Stimulated activated CD8-positive, alpha-beta memory T cell treated with anti-CD3 and anti-CD28 coated beads, Interleukin-2, amount 100 ng/mL, for 48 hours (primary cell): Measurements from ENCODE around the gene EBF4.

ENCODE experiments used
- DNase-seq, 2 donors: peaks; one replicate each; pipeline ENCODE4 v3.0.0-alpha.2; 2020; ENCODE audit warnings: low read depth in 2 of 2

Gene EBF4, protein sequence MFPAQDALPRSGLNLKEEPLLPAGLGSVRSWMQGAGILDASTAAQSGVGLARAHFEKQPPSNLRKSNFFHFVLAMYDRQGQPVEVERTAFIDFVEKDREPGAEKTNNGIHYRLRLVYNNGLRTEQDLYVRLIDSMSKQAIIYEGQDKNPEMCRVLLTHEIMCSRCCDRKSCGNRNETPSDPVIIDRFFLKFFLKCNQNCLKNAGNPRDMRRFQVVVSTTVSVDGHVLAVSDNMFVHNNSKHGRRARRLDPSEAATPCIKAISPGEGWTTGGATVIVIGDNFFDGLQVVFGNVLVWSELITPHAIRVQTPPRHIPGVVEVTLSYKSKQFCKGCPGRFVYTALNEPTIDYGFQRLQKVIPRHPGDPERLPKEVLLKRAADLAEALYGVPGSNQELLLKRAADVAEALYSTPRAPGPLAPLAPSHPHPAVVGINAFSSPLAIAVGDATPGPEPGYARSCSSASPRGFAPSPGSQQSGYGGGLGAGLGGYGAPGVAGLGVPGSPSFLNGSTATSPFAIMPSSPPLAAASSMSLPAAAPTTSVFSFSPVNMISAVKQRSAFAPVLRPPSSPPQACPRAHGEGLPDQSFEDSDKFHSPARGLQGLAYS

DNA sequence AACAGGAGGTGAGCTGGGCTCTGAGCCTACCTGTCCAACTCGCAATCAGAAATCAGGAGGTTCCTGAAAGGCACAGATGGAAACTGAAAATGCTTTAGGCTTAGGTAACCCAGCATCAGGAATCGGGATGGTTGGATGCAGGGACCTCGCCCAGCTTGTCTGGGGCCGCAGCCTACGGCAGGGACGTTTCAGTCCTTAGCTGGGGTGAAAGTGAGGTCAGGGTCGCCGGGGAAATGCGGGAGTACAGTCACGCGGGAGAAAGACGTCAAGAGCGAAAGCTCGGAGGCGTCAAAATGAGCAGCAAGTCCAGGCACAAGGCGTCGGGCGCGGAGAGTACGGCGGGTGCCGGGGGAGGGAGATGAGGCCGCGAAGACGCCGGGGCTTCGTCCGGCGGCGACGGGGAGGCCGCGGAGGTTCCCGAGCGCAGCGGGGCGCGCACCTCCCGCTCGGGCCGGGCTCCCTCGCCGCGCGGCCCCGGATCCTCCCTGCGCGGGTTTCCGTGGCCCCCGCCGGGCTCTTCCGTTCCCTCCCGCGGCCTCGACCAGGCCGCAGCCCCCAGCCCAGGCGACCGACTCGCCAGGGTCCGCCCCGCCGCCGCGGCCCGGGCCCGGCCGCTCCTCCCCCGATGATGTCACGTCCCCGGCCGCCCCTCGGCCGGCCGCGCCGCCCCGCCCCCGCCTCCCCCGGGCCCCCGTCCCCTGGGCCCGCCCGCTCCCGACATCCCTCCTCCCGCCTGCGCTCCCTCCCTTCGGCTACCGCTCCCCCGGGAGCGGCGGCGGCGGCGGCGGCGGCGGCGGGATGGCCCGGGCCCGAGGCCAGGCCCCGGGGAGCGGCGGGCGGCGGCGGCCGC is at the start of gene EBF4:
EBF4 (plus strand) TSS at position 745 of the 850 bp plus-strand sequence. CDS start 866 bp downstream, outside the sequence.
- DNase-seq: no peak

DNA sequence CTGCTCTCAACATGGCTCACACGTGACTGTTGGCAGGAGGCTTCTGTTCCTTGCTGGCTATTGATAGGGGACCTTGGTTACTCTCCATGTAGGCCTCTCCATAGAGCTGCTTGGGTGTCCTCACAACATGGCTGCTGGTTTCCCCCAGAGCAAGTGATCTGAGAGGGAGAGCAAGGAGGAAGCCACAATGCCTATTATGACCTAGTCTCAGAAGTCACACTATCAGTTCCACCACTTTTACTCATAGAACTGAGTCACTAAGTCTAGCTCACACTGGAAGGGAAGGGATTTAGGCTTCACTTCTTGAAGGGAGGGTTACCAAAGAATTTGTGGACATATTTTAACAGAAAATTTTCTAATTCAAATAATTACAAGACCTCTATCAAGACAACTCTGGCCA is 48.9 kb upstream of the EBF4 start:
- DNase-seq: no peak

DNA sequence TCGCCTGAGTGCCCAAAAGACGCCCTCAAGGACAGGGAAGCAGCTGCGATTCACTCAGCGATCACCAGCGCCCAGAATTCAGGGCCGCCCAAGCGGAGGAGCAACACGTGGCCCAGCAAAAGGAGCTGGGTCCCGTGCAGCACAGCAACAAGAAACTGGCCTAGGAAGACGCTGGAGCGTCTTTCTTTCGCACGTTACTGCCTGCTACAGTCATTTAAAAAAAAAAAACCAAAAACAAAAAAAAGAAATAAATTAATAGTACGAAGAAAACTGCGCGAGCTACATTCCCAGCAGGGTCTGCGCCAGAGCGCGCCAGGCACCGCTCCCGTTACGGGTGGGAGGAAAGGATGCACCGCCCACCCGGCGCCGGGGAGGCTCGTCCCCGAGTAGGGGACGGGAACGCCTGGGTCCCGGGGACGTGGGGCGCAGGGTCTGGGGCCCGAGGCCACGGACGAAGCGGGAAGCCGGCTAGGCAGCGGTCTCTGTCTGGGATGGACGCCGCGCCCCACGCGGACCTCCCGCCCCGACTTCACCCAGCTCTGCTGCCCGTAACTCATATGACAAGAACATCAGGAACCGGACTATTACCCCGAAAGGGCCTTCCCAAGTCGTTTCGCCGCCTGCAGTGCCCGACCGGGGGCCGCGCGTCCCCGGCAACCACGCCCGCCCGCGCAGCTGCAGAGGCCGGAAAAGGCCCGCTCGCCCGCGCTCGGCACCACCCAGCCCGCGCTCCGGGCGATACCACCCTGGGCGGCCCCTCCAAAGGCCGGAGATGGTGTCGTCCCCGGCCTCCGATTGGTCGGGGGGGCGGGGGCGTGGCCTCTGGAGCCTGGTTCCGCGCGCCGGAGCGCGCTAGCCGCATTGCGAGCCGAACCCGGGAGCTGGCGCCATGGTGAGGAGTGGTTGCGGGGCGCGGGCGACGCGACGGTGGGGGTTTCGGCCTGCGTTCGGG is 40.5 kb upstream of the EBF4 start, which contains the start of gene NOP56:
NOP56 (plus strand) TSS at position 861 of the 952 bp plus-strand sequence; CDS start at position 890, 29 bp downstream.
- DNase-seq: peak; percentile 89 to 94

DNA sequence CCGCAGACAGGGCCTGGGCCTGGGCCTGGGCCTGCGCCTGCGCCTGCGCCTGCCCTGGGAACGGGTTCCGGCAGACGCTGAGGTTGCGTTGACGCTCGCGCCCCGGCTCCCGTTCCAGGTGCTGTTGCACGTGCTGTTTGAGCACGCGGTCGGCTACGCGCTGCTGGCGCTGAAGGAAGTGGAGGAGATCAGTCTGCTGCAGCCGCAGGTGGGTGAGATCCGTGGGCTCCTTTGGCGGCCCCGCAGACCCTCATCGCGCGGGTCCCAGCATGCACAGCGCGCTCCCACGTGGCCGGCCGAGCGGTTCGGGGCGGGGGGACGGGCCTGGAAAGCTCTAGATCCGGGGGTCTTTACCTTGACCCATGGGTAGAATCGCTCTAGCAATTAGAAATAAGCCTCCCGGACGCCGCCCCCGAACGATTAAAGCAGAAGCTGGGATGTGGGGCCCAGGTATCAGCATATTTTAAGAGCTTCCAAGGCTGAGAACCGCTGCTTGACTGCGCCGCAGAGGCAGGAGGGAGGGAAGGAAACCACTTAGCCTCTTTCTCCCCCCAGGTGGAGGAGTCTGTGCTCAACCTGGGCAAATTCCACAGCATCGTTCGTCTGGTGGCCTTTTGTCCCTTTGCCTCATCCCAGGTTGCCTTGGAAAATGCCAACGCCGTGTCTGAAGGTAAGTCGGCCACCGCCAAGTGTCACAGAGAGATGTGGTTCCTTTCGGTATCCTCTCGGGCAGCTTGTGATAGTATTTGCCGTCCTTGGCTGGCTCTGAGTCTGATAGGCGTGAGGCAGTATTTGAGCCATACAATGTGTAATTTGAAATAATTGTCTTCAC is 39.6 kb upstream of the EBF4 start:
- DNase-seq: peak in 1 of 2 donors; percentile 30

DNA sequence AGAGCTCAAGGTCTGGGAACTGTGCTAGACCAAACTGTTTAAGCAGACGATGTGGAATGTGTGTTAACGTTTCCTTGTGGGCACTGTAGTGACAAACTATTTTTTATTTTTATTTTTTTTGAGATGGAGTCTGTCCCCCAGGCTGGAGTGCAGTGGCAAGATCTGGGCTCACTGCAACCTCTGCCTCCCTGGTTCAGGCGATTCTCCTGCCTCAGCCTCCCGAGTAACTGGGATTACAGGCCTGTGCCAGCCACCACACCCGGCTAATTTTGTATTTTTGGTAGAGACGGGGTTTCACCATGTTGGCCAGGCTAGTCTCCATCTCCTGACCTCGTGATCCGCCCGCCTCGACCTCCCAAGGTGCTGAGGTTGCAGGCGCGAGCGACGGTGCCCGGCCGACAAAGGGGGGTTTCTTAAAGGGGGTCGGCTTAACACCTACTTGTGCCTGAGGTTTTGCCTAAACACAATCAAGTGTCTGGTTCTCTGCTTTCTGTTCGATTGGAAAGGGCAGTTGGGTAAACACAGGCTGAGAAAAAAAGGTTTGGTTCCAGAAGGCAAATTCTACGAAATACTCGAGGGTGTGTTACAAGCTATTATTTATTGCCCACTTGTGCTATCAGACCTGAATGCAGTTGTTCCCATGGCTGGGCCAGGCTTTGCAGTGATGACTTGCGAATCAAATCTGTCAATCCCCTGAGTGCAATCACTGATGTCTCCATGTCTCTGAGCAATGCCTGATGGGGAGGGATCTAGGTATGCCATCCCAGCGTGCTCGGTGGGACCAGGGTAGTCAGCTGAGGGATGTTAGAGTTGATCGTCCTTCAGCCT is 38.8 kb upstream of the EBF4 start:
- DNase-seq: no peak

DNA sequence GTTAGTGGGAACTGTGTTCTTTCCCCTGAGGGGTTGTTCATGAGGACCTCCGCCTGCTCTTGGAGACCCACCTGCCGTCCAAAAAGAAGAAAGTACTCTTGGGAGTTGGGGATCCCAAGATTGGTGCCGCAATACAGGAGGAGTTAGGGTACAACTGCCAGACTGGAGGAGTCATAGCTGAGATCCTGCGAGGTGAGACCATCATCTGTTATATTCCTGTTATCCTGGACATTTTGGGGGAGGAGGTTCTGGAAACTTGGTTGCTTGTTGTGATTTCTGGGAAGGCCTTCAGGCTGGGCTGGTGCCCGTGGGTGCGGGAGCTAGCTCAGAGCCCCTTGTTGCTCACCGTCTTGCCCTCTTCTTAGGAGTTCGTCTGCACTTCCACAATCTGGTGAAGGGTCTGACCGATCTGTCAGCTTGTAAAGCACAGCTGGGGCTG is 38.2 kb upstream of the EBF4 start:
- no peak for DNase-seq

DNA sequence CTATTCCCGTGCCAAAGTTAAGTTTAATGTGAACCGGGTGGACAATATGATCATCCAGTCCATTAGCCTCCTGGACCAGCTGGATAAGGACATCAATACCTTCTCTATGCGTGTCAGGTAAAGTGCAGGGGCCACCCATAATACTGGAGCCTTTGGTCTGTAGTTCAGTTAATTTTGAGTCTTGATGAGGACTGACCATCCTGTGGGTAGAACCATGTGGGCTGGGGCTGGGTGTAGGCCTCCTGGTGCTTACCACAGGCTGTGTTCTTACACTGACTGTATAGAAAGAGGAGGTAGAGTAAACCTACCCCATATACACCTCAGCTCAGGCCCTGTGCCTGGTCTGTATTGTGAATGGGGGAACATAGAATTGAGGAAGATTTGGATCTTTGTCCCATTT is 37.7 kb upstream of the EBF4 start:
- DNase-seq: no peak

DNA sequence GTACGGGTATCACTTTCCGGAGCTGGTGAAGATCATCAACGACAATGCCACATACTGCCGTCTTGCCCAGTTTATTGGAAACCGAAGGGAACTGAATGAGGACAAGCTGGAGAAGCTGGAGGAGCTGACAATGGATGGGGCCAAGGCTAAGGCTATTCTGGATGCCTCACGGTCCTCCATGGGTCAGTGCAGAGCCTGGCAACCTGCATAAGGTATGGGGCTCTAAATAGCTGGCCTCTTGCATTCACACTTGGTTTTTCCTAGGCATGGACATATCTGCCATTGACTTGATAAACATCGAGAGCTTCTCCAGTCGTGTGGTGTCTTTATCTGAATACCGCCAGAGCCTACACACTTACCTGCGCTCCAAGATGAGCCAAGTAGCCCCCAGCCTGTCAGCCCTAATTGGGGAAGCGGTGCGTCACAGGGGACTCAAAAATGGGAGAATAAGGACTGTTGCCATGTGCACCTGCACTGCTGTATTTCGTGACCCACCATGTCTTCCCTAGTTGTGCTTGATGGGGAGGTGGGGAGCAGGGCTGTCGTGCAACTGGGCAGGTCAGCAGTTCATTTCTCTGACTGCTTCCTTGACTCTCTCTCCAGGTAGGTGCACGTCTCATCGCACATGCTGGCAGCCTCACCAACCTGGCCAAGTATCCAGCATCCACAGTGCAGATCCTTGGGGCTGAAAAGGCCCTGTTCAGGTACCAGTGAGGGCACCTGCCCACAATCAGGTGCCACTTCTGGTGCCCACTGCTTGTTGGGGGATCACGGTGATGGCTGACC is 37.1 kb upstream of the EBF4 start:
- DNase-seq: no peak

DNA sequence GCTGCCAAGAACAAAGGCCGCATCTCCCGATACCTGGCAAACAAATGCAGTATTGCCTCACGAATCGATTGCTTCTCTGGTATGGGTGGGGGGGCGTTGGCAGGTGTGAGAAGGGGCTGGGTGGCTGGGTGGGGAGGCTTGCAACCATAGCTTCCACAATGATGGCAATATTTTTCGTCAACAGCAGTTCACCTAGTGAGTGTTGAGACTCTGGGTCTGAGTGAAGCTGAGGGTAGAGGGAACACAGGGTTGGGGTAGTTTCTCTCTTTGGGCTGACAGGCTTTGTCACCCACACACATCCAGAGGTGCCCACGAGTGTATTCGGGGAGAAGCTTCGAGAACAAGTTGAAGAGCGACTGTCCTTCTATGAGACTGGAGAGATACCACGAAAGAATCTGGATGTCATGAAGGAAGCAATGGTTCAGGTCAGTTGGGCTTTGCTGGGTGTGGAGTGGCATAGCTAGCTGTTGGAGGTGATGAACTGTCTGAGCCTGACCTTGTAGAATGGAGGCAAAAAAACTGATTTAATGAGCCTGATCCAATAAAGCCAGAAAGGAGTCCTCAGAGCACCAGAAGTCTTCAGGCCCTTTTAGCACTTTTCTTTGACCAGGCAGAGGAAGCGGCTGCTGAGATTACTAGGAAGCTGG is 36.0 kb upstream of the EBF4 start:
- no peak for DNase-seq

DNA sequence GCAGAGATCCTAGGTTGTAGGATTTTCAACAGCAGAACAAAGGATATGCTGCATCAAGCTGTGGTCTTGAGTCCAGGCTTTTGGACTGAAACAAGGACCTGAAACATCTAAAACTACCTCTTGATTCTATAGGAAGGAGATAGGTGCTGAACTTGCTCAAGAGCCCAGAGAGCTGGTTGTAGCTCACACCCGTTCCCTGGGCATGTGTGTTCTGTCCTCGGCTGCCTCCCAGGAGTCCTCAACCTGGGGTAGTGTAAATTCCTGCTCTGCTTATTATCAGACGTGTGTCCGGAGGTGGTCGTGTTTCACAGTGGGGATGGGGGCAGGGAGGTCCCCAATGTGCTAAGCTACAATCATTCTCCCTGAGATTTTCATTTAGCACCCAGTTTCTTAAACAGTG is 35.3 kb upstream of the EBF4 start:
- DNase-seq: no peak

DNA sequence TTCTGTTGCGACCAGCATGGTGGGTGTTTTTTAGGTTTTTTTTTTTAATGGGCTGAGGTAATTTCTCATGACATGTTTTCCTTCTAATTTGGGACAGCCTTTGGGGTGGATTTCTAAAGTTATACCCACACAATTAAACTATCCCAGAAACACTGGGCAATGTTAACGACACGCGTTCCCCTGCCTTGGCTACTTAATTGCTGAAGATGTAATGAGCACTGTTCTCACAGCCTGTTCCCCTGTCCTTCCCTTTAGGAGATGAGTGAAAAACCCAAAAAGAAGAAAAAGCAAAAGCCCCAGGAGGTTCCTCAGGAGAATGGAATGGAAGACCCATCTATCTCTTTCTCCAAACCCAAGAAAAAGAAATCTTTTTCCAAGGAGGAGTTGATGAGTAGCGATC is 34.9 kb upstream of the EBF4 start:
- DNase-seq: no peak

DNA sequence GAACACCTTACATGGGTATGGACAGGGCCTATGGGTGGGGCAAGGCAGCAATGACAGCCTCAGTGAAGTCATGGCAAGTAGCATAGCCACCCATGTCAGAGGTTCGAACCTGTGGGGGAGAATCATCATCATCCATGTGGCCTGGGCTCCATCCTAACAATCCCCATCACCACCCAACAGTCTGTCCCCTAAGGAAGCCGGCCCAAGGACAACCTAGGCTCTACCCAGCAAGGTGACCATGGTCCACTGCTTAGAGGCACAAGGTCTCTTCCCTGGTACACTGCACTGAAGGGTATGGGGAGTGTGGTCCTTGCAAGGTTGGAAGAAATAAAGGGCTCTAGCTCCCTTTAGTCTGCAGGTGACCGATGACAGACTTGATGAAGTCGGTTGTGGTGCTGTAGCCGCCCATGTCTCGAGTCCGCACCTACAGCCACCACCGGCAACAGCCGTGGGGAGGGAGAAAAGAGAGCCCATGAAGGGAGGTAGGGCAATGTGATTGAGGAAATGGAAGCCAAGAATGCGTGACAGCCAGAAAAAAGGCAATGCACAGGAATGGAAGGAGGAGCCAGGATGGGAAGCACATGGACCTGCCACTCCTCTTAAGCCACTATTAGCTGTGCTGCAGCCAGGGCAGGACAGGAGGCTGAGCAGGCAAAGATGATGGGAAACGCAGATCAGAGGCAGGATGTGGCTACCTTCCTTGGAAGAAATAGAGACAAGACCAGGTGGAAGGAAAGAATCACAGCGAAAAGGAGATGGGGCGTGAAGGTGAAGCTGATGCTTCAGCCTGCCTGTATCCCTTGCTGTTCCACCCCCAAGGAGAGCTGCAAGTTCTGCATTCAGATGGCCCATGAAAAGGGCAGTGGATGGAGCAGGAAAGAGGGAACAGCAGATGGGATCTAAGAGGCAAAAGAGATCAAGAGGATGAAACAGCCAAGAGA is 33.9 kb upstream of the EBF4 start:
- peak in 1 of 2 donors; percentile 11 for DNase-seq

DNA sequence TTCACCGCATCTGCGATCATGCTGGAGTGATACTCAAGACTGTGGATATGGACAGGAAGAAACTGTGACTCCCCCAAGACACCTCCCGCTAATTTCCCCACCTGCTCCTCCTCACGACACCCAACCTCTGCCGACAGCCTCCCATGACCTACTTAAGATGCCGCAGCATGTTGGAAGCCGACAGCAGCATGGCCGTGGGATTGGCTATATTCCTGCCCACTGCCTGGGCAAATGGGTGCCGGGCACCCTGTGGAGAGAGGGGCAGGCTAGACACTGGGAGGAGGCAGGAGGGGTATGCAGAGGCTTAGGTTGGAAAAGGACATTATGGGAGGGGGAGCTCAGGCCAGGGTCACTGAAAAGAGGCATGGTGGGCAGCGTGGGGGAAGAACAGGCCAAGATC is 33.0 kb upstream of the EBF4 start:
- DNase-seq: no peak

DNA sequence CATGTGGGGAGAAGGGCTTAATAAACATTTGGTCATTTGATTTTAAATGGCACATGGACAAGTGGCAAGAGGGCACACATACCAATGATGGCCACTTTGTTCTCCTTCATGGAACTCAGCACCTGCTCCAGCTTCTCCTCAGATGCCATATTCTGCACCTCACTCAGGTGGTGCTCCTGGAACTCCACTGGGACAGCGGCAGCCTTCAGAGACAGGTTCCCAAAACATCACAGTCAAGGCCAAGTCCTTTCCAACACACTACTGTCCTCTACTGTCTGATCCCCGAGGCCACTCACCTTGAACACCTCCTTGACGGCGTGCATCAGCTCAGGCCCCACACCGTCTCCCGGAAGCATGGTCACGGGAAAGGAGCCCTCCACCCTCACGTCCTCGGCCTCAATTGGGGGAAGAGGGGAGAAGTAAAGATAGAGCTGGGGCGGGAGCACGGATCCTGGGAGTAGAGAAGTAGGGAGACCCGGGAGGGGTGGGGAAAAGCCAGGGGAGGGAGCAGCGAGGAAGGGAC is 29.2 kb upstream of the EBF4 start:
- no peak for DNase-seq

DNA sequence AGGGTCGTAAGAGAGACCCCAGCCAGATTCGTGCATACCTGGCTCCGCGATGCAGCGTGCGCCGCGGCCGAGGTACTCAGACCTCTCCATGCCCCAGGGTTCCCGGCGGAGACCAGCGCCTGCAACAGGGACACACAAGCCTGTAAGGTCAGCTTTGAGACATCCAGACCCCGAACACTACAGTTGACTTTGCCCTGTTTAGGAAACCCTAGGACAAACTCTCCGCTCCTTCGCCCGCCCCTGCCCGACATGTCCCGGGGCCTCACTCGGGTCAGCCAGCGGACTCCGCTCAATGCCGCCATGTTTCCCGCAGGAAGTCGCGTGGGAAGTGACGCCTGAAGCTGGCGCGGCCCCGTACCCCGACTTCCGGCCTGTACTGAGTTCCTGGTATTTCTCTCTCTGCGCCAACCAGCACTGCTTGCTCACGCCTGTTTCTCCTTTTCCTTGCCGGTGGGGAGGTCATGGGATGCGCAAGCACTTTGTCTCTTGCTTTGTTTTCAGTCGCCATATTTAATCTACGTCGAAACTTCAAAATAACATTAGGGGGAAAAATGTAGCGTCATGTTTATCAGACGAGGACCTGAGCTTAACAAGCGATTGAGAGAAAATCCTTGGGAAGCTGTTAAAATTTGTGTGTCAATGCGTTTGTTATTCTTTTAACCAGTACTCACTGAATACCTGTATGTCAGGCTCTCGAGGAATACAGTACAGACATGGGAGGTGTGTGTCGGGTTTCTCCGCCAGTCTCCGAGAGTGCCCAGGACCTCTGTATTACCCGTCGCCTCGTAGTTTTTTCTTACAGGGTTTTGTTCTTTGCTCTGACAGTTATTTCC is 28.5 kb upstream of the EBF4 start, which contains the start of gene IDH3B:
IDH3B (minus strand) TSS at position 330 of the 833 bp plus-strand sequence; CDS start at position 302, 28 bp downstream.
- peak; percentile 83 to 88 for DNase-seq

DNA sequence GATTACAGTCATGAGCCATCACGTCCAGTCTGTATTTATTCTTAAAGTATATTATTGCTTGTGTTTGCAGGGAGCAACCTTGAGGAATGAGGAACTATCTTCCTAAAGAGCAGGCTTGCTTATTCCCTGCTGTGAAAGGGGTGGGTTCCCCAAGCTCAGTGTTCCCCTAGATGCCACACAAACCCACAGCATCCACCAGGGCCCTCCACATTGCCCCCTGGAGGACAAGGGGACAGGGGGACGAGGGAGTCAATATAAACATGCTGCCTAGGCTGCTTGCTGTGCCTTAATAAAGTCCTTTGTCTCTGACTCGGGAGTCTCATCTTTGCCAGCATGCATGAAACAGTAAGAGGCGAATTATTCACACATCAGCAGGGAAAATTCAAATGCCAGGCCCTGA is 20.6 kb upstream of the EBF4 start:
- DNase-seq: no peak
